Peyer's patch (tissue), 4 donors: ENCODE measurements around the gene SPACDR. TPM values are rescaled to one million over a fixed set of nuclear protein-coding genes. Genes with fewer than 3 reads are reported as not detected.
"Not testable (repeated sequence)": the region's sequence is repeated elsewhere in the genome, so short reads cannot be mapped to it uniquely, and the experiment has no call there.

Experiments used
- DNase-seq, 3 donors: peaks; one replicate each; pipeline ENCODE4 v3.0.0-alpha.2; 2017 to 2019
- H3K27ac ChIP-seq, 4 donors: fragments of 200-600 bp; sonication (generic); one replicate each; pipeline ENCODE4 v1.5.1; 2016 to 2019
- H3K27me3 ChIP-seq, 2 donors: fragments of 200-600 bp; sonication (generic); one replicate each; pipeline ENCODE4 v1.5.1; 2019
- H3K36me3 ChIP-seq, 3 donors: fragments of 200-600 bp; sonication (generic); one replicate each; pipeline ENCODE4 v1.5.1; 2016 to 2019
- H3K4me1 ChIP-seq, 4 donors: fragments of 200-600 bp; sonication (generic); one replicate each; pipeline ENCODE4 v1.5.1; 2016 to 2019
- H3K4me3 ChIP-seq, 4 donors: fragments of 200-600 bp; sonication (generic); 1 replicate in 3 of 4; 2 replicates in 1 of 4; pipeline ENCODE4 v1.5.1; 2016 to 2019; ENCODE audit warnings: mild to moderate bottlenecking in 1 of 4
- H3K9me3 ChIP-seq, 4 donors: fragments of 200-600 bp; sonication (generic); one replicate each; pipeline ENCODE4 v1.5.1; 2016 to 2019; ENCODE audit warnings: mild to moderate bottlenecking in 1 of 4
- CTCF ChIP-seq, 6 experiments: fragments of 450-650 bp in 4 of 6; fragments of 200-600 bp in 2 of 6; sonication (generic) in 1 of 6; IDR thresholded peaks; one replicate each; pipeline ENCODE4 v1.5.1; 2017 to 2019; ENCODE audit warnings: antibody characterized with exemption in 6 of 6, mild to moderate bottlenecking in 3 of 6, moderate library complexity in 1 of 6
- POLR2A ChIP-seq, 2 donors: fragments of 450-650 bp; IDR thresholded peaks; one replicate each; pipeline ENCODE4 v1.5.1; 2017; ENCODE audit warnings: antibody characterized with exemption in 2 of 2, mild to moderate bottlenecking in 2 of 2, moderate library complexity in 2 of 2
- total RNA-seq, 4 donors: library from RNA; depleted of rRNA; stranded (reverse); fragments of >200 nt; gene quantifications; one replicate each; pipeline ENCODE4 v1.1.0, GENCODE V29; 2016

Gene SPACDR
- total RNA-seq, 4 donors from 2014 or later = not detected

- TF ChIP-seq POLR2A (IDR thresholded peaks at IDR 0.05) (no peak), CTCF (IDR thresholded peaks at IDR 0.05) (no peak)
- Histone ChIP-seq H3K27ac (no peak overlapping the region), H3K27me3 (no peaks in the 10 kb centered on the region), H3K9me3 (no peaks in the 10 kb centered on the region), H3K4me3 (no peak overlapping the region), H3K36me3 (no peaks in the 10 kb centered on the region), H3K4me1 (no peaks in the 10 kb centered on the region)
- DNase-seq = no peak
Measured at GRCh38 chr7:100504887-100505611, 41.0 kb upstream of the SPACDR start.

- H3K36me3 ChIP-seq, H3K4me1 ChIP-seq, H3K9me3 ChIP-seq, H3K4me3 ChIP-seq, DNase-seq, H3K27me3 ChIP-seq, H3K27ac ChIP-seq: not testable (repeated sequence)
Measured at GRCh38 chr7:100504031-100504430, 40.0 kb upstream of the SPACDR start.

GRCh38 chr7:100500743-100501142, 36.7 kb upstream of the SPACDR start:
- H3K27ac ChIP-seq, H3K4me1 ChIP-seq, H3K27me3 ChIP-seq, H3K4me3 ChIP-seq, H3K9me3 ChIP-seq, DNase-seq, H3K36me3 ChIP-seq: not testable (repeated sequence)

- no peak for TF ChIP-seq POLR2A (IDR thresholded peaks at IDR 0.05)
- TF ChIP-seq CTCF (IDR thresholded peaks at IDR 0.05) = no peak
- no peak for DNase-seq
- H3K4me1 ChIP-seq = peaks cover 0 to 9% (median 6%) of the 10 kb centered on the region in 4 donors
- H3K36me3 ChIP-seq = no peaks in the 10 kb centered on the region
- H3K27me3 ChIP-seq = no peaks in the 10 kb centered on the region
- no peaks in the 10 kb centered on the region for H3K9me3 ChIP-seq
- no peak overlapping the region for H3K27ac ChIP-seq
- no peak overlapping the region for H3K4me3 ChIP-seq
Measured at GRCh38 chr7:100496509-100496908, 32.4 kb upstream of the SPACDR start.

GRCh38 chr7:100493476-100494264, 29.6 kb upstream of the SPACDR start:
- Histone ChIP-seq H3K4me3 (peak overlapping the region; percentile 26 to 43 (median 41)), H3K9me3 (no peaks in the 10 kb centered on the region), H3K36me3 (no peaks in the 10 kb centered on the region), H3K27ac (peak overlapping the region in 1 of 4 donors; percentile 26), H3K27me3 (no peaks in the 10 kb centered on the region), H3K4me1 (peaks cover 0 to 9% (median 6%) of the 10 kb centered on the region in 4 donors)
- DNase-seq = peak; percentile 46 to 78 (median 75)
- no peak for TF ChIP-seq CTCF (IDR thresholded peaks at IDR 0.05)
- no peak for TF ChIP-seq POLR2A (IDR thresholded peaks at IDR 0.05)

- H3K27me3 ChIP-seq = no peaks in the 10 kb centered on the region
- H3K4me3 ChIP-seq = peak overlapping the region in 3 of 4 donors; percentile 41 to 43 (median 41)
- no peak for DNase-seq
Measured at GRCh38 chr7:100492738-100493475, 28.8 kb upstream of the SPACDR start.

More at GRCh38 chr7:100492738-100493475, 28.8 kb upstream of the SPACDR start:
- peaks cover 0 to 9% (median 6%) of the 10 kb centered on the region in 4 donors for H3K4me1 ChIP-seq
- H3K9me3 ChIP-seq = no peaks in the 10 kb centered on the region
- H3K27ac ChIP-seq = peak overlapping the region in 1 of 4 donors; percentile 26
- H3K36me3 ChIP-seq = no peaks in the 10 kb centered on the region
- TF ChIP-seq POLR2A (IDR thresholded peaks at IDR 0.05) = no peak
- no peak for TF ChIP-seq CTCF (IDR thresholded peaks at IDR 0.05)
